Duodenal mucosa (tissue), 2 donors: Measurements from ENCODE around the gene SYCE1L.

ENCODE experiments used
- H3K27ac ChIP-seq: one replicate; pipeline ENCODE4 v1.7.0; 2013; ENCODE audit warnings: low read depth, low read length
- H3K27me3 ChIP-seq, 2 donors: one replicate each; pipeline ENCODE4 v1.7.0; 2013; ENCODE audit warnings: low read length in 2 of 2, control low read depth in 1 of 2; ENCODE audit not compliant: insufficient read depth in 2 of 2, control insufficient read depth in 1 of 2
- H3K36me3 ChIP-seq, 2 donors: one replicate each; pipeline ENCODE4 v1.7.0; 2013; ENCODE audit warnings: low read length in 2 of 2, control low read depth in 1 of 2; ENCODE audit not compliant: insufficient read depth in 2 of 2, control insufficient read depth in 1 of 2
- H3K4me1 ChIP-seq, 2 donors: one replicate each; pipeline ENCODE4 v1.7.0; 2013; ENCODE audit warnings: low read length in 2 of 2, control low read depth in 1 of 2; ENCODE audit not compliant: insufficient read depth in 2 of 2, control insufficient read depth in 1 of 2
- H3K4me3 ChIP-seq, 2 donors: one replicate each; pipeline ENCODE4 v1.7.0; 2013; ENCODE audit warnings: low read length in 2 of 2, low read depth in 1 of 2
- H3K9ac ChIP-seq, 2 donors: one replicate each; pipeline ENCODE4 v1.7.0; 2013; ENCODE audit warnings: low read length in 2 of 2, low read depth in 1 of 2
- H3K9me3 ChIP-seq, 2 donors: one replicate each; pipeline ENCODE4 v1.7.0; 2013; ENCODE audit warnings: low read length in 2 of 2, control low read depth in 1 of 2; ENCODE audit not compliant: control insufficient read depth in 1 of 2

Gene SYCE1L

GRCh38 chr16:77219437-77219836 is 20.2 kb downstream of the SYCE1L start:
- H3K36me3 ChIP-seq = no peaks in the 10 kb centered on the region
- no peak overlapping the region for H3K4me3 ChIP-seq
- no peak overlapping the region for H3K9ac ChIP-seq
- no peaks in the 10 kb centered on the region for H3K27me3 ChIP-seq
- H3K27ac ChIP-seq = no peak overlapping the region
- no peaks in the 10 kb centered on the region for H3K9me3 ChIP-seq
- H3K4me1 ChIP-seq = no peaks in the 10 kb centered on the region

DNA sequence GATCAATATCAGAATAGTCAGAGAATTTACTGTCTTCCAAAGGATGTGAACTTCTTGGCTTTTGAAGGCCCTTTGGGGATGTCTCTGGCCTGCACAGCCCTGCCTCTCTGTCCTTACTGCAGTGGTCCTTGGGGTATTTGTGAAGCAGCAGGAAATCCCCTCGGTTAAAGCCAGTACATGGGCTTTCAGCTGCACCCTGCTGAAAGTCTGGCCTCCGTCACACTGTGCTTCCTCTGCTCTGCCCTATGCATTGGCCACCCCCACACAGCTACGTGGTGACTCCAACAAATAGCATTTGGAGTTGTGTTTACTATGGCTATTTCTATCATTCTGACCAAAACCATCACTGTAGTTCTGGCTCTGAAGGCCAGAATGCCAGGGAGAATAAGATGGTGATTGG is 21.2 kb downstream of the SYCE1L start:
- H3K27me3 ChIP-seq = no peaks in the 10 kb centered on the region

GRCh38 chr16:77221482-77221881 is 22.3 kb downstream of the SYCE1L start:
- Histone ChIP-seq H3K9me3 (no peaks in the 10 kb centered on the region), H3K9ac (no peak overlapping the region), H3K27ac (no peak overlapping the region), H3K27me3 (no peaks in the 10 kb centered on the region), H3K4me1 (no peaks in the 10 kb centered on the region), H3K36me3 (no peaks in the 10 kb centered on the region), H3K4me3 (no peak overlapping the region)

More for the DNA sequence above, 21.2 kb downstream of the SYCE1L start:
- no peaks in the 10 kb centered on the region for H3K9me3 ChIP-seq
- H3K4me3 ChIP-seq = no peak overlapping the region
- H3K9ac ChIP-seq = no peak overlapping the region
- no peak overlapping the region for H3K27ac ChIP-seq
- H3K36me3 ChIP-seq = no peaks in the 10 kb centered on the region
- H3K4me1 ChIP-seq = no peaks in the 10 kb centered on the region

DNA sequence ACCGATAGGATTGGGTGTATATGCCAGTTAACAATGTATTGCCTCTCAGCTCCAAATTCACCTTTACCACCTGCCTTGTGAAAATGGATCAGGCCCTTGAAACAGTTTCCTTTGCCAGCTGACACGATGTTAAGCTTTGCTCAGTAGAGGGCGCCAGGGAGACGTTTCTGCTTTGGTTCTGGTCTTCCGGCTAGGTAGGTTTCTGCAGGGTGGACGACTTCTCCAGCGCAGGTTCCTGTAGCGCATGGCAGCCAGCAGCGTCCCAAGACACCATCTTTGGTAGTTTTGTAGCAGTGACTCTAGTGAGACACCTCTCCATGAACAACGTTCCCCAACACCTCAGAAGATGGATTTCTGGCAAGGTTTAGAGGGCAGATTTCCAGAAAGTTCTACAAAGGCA is 24.0 kb downstream of the SYCE1L start:
- H3K9ac ChIP-seq = no peak overlapping the region
- no peak overlapping the region for H3K4me3 ChIP-seq
- H3K27ac ChIP-seq = no peak overlapping the region
- H3K4me1 ChIP-seq = no peaks in the 10 kb centered on the region
- H3K27me3 ChIP-seq = no peaks in the 10 kb centered on the region
- H3K9me3 ChIP-seq = no peaks in the 10 kb centered on the region
- no peaks in the 10 kb centered on the region for H3K36me3 ChIP-seq

- Histone ChIP-seq H3K36me3 (no peaks in the 10 kb centered on the region), H3K4me1 (no peaks in the 10 kb centered on the region), H3K9me3 (no peaks in the 10 kb centered on the region), H3K9ac (no peak overlapping the region), H3K27ac (no peak overlapping the region), H3K4me3 (no peak overlapping the region), H3K27me3 (no peaks in the 10 kb centered on the region)
Observed at GRCh38 chr16:77225182-77225581, 26.0 kb downstream of the SYCE1L start.

DNA sequence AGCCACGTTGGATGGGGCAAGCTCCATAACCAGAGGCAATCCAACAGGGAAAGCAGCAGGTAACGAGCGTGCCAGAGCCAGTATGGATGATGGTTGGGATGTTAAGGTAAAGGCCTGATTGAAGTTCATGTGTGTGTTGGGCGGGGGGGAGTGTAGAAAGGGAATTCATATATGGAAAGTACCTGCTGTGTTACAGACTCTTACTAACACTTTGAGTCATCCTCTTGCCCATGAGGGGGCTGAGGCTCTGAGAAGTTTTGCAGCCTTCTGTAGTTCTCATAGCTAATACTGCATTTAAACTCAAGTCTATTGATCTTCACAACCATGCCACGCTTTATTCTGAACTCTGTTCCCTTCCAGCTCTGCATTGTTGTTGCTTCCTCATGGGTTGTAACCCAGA is 28.5 kb downstream of the SYCE1L start:
- Histone ChIP-seq H3K4me3 (no peak overlapping the region), H3K27me3 (peaks cover 0 to 3% of the 10 kb centered on the region in 2 donors), H3K9me3 (no peaks in the 10 kb centered on the region), H3K4me1 (no peaks in the 10 kb centered on the region), H3K9ac (no peak overlapping the region), H3K36me3 (no peaks in the 10 kb centered on the region), H3K27ac (no peak overlapping the region)

DNA sequence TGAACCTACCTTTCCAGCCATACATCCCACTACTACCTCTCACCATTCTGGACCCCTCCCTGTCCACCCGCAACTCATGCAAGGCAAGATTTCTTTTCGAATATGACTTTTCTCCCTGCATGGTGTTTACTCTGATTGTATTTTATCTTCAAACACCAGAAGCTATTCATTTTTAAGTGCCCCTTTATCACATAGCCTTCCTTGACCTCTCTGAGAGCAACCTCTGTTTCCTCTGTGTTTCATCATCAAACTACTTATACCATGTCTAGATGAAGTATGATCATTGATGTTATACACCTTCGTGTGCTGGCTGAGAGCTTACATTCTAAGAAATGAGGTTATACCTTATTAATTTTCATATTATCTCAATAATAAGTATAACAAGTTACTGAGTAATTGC is 31.8 kb downstream of the SYCE1L start:
- Histone ChIP-seq H3K9me3 (no peaks in the 10 kb centered on the region), H3K27me3 (peaks cover 0 to 10% of the 10 kb centered on the region in 2 donors), H3K27ac (no peak overlapping the region), H3K4me1 (no peaks in the 10 kb centered on the region), H3K9ac (no peak overlapping the region), H3K4me3 (no peak overlapping the region), H3K36me3 (no peaks in the 10 kb centered on the region)

- Histone ChIP-seq H3K36me3 (no peaks in the 10 kb centered on the region), H3K4me1 (no peaks in the 10 kb centered on the region), H3K9ac (no peak overlapping the region), H3K27ac (no peak overlapping the region), H3K9me3 (no peaks in the 10 kb centered on the region), H3K27me3 (peaks cover 0 to 10% of the 10 kb centered on the region in 2 donors), H3K4me3 (no peak overlapping the region)
Observed at GRCh38 chr16:77233799-77234519, 34.8 kb downstream of the SYCE1L start.

GRCh38 chr16:77234611-77235010 is 35.4 kb downstream of the SYCE1L start:
- Histone ChIP-seq H3K4me3 (no peak overlapping the region), H3K4me1 (no peaks in the 10 kb centered on the region), H3K27me3 (peaks cover 0 to 10% of the 10 kb centered on the region in 2 donors), H3K9ac (no peak overlapping the region), H3K27ac (no peak overlapping the region), H3K9me3 (no peaks in the 10 kb centered on the region), H3K36me3 (no peaks in the 10 kb centered on the region)

DNA sequence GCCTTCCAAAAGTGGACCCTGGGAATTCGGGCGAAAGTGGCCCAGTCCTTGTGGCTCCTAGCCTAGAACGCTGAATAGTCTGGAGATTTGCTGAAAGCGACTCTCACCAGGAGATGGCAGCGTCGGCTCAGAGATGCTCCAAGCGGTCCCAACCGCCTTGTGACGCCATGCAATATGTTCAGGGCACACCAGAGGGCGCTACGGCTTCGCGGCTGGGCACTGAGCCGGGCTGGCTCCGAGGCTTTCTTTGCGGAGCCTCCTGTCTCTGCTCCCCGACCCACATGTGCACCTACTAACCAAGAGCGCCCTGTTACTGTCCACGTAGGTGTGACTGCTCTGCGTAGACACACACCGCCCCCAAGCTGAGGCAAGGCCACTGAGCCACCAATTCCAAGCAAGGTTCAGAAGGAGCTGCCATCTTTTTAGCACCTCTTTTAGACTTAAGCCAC is 36.9 kb downstream of the SYCE1L start:
- Histone ChIP-seq H3K9me3 (no peaks in the 10 kb centered on the region), H3K27ac (no peak overlapping the region), H3K36me3 (no peaks in the 10 kb centered on the region), H3K4me3 (peak overlapping the region in 1 of 2 donors; percentile 50), H3K4me1 (no peaks in the 10 kb centered on the region), H3K9ac (no peak overlapping the region), H3K27me3 (peaks cover 0 to 7% of the 10 kb centered on the region in 2 donors)
